ENCODE measurements around the gene TNNI3K. TPM values are rescaled to one million over a fixed set of nuclear protein-coding genes. Genes with fewer than 3 reads are reported as not detected.

TNNI3K gene, protein sequence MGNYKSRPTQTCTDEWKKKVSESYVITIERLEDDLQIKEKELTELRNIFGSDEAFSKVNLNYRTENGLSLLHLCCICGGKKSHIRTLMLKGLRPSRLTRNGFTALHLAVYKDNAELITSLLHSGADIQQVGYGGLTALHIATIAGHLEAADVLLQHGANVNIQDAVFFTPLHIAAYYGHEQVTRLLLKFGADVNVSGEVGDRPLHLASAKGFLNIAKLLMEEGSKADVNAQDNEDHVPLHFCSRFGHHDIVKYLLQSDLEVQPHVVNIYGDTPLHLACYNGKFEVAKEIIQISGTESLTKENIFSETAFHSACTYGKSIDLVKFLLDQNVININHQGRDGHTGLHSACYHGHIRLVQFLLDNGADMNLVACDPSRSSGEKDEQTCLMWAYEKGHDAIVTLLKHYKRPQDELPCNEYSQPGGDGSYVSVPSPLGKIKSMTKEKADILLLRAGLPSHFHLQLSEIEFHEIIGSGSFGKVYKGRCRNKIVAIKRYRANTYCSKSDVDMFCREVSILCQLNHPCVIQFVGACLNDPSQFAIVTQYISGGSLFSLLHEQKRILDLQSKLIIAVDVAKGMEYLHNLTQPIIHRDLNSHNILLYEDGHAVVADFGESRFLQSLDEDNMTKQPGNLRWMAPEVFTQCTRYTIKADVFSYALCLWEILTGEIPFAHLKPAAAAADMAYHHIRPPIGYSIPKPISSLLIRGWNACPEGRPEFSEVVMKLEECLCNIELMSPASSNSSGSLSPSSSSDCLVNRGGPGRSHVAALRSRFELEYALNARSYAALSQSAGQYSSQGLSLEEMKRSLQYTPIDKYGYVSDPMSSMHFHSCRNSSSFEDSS
- total RNA-seq = 0.28 TPM in 1 of 2 replicates, not detected in the other

DNA sequence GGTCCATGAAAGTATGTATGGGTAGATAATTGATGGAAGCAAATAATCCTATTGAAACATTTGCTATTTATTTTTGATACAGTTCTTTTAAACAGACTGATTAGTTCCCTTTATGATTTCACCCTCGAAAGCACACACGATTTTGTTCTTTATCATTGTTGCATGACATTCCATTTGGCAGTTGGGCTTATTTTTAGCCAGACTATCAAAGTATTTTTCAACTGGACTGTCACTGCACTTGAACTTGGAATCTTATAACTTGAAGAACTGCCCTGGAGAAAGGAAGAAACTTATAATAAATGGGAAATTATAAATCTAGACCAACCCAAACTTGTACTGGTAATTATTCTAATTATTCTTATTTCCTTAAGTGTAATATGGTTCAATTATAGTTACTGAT lies at the start of gene TNNI3K:
TNNI3K (plus strand) TSS at position 235 of the 400 bp plus-strand sequence; CDS start at position 300, 65 bp downstream.

DNA sequence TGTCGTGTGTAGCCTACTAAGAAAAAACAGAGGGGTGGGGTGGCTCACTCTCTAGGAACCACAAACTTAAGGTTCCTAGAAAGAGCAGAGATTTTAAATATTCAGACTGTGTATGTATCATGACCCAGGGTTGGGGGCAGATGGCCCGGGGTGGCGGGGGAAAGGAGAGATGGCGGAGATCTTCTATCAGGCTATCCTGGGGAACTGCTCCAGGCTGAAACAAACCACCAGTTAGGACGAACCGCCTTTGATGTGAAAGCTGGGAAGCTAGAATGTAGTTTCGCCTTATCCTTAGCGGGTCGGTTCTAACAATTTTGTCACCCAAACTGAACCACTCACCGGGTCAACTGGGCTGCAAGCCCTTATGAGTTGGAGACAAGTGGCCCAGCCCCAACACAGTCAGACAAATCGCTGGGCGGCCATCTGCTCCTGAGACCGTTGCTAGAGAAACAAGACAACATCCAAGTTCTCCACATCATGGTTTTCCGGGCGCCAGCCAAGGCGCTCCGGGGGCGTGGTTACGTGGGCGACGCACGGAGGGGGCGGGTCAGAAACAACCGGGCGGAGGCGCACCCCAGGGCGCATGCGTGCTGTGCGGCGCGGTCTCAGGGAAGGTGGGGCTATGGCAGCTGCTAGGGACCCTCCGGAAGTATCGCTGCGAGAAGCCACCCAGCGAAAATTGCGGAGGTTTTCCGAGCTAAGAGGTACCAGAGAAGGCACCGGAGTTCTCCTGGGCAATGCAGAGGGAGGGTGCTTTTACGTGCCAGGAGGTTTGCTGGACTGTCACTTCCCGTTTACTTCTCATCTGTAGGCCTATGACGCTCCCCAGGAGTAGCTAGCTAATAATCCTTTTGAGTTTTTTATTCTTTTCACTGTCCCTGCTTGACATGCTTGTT lies 37.3 kb upstream of the TNNI3K start, which contains the start of the genes FPGT and LRRIQ3:
FPGT (plus strand) TSS at position 586 of the 896 bp plus-strand sequence; CDS start at position 623, 37 bp downstream.
LRRIQ3 (minus strand) TSS at position 520 of the 896 bp plus-strand sequence. CDS start 14,492 bp downstream, outside the sequence.

DNA sequence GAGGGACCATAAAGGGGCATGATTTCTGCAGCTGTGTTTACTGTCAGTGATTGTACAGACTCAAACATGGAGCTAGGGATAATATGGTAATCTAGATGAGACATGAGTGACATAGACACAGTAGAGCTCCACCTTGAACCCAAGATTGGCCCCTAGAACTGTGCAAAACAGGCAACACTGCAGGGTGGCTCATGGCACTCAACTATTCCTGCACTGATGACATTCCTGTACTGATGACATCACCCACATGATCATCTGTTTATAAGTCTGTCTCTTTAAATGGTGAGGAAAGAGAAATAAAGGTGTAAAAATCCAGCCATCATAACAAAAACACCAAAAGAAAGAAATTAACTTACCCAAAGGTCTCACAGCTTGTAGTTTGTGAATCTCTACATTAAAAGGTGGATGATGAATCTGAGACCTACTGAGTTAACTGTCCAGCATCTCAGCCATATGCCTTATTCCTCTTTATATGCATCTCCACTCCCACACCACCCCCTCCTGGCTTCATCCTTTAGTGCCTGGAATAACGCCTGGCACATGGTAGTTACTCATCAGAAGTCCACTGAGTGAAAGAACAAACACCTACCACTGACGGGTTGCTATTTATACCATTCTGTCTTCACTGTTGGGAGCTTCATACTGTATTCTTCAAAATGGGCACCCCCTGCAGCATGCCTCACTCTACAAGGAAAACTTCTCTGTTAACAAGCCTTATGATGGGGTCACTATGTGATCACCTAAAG lies 277.2 kb downstream of the TNNI3K start, which contains the start of gene LRRC53:
LRRC53 (minus strand) TSS at position 442 of the 746 bp plus-strand sequence. CDS start 29,262 bp downstream, outside the sequence.

Other genes with a start within 250 kb of the TNNI3K start
- gene LRRIQ3, start 37.2 kb upstream of the TNNI3K start, total RNA-seq = 0.38 and 1.4 TPM in 2 replicates
- gene FPGT, start 37.1 kb upstream of the TNNI3K start, total RNA-seq = 17.3 and 23.4 TPM in 2 replicates